NCI-H345 treated with DMSO at 0.1 percent for 48 hours (cell line): ENCODE data around the gene VMP1.
"Not testable (repeated sequence)": the region's sequence is repeated elsewhere in the genome, so short reads cannot be mapped to it uniquely, and the experiment has no call there.

ENCODE experiments used
- DNase-seq: peaks from one replicate; lab custom pipeline; 2025; ENCODE audit not compliant: unreplicated experiment; lab: John Stamatoyannopoulos, UW

The VMP1 gene

DNA sequence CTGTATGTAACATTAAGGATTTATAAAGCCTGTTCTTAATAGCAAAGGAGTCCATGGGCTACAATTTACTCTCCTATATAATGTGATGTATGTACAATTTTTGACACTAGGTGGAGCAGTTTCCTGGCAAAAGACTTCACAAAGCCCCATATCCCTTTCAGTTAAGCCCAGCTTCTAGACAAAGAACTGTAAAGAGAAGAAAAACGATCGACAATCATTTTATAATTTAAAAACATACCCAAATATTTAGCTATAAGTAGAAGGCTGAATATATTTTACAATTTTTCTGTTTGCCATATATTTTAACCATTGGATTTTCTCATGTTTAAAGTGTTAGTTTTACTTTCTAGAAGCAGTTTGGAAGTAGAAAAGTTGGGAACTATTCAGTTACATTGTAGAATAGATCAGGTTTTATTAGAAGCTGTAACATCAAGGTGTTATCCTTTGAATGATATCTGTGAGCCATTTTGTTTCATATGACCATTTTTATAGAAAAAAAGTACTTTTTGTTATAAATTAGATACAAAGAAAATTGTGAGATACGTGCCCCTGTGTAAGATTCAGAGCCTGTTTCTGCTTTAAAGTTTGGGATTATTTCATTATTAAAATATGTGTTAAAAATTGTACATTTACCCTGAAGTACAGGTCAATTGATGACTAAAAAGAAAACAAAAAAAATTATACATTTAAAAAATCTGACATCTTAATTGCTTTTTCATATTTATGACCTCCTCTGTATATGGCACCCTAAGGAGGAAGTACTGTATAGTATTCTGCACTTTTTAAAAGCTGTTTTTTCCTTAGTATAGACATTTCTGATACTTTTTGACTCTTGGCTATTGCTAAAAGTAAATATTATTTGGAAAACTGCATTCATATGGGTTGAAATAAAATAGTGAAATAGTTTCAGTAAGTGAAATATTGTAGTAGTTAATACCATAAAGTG, 46.3 kb downstream of the VMP1 start:
- peak; percentile 67 for DNase-seq

DNA sequence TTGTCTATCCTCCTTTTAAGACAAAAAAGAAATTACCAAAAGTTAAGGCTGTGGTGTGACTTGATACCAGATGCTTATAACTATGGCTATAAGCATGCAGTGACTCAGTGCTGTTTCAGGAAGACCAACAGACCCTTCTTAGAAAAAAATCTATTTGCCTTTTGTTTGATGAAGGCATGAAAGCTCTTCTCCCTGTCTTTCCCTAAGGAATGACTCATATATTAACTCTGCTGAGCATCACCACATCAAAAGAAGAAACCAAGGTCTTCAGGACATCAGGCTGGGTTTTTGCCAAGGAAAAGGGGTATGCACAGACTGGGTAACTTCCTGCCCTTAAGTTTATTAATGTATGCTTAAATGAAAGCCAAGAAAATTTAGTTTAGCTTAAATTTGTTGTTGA, 47.1 kb downstream of the VMP1 start:
- no peak for DNase-seq

DNA sequence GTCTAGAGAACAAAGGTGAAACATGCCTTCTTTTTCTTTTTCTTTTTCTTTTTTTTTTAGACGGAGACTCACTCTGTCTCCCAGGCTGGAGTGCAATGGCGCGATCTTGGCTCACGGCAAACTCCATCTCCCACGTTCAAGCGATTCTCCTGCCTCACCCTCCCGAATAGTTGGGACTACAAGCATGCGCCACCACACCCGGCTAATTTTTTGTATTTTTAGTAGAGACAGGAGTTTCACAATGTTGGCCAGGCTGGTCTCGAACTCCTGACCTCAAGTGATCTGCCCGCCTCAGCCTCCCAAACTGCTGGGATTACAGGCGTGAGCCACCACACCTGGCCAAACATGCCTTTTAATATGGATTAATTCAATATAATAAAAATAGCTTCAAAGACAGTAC, 47.6 kb downstream of the VMP1 start:
- not testable (repeated sequence) for DNase-seq

DNA sequence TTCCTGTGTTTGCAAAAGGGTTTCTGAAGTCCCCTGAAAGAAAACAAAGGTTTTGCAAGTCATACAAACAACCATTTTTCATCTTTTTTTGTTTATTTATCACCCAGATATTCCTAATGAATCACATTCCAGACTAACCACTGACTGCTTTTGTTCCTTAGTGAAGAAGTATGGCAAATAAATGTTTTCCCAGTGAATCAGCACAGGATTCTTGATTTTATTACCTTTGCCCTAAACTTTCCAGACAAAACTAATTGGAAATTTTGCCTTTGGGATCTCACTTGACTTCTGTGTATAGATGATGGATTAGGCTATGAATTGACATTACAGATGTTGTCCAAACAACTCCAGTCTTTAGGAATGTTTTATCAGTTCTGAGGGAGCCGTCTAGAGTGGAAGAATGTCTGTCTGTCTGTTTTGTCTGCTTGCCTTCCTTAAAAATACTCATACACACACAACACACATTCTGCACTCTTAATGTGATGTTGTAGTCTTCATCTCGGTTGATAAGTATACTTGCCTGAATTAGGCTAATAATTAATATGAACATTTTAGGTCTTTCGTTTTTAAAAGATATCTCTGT, 48.9 kb downstream of the VMP1 start:
- no peak for DNase-seq

DNA sequence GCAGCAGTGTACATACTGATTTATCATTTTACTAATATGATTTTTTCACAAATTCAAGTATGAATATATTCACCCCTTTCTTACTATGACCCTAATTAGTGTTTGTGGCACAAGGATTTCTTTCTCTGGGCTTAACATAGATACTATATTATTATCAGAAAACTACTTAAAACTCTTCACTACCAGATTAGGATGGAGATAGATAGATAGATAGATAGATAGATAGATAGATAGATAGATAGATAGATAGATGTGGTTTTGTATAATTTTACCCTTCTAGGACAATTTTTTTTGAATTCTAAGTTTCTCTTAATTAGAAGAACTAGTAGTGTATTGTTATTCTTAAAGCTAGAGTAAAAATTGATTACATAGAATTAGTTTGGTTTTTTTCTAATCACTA, 49.6 kb downstream of the VMP1 start:
- no peak for DNase-seq

DNA sequence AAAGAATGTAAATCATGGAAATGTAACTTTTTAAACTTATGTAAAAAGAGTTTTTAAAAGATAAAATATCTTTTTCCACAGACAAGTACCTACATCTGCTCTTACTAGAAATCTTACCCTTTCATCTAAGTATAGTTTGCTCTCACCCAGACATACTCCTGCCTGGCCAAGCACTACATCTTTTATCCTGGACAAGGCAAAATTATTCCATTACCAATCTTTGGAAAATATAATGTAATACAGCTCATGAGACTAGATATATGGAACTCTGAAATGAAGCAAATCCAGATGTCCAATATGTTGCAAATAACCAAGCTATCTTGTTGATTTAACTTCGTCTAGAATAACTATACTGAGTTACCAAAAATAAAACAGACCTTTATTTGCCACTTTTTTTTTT, 50.0 kb downstream of the VMP1 start:
- no peak for DNase-seq

DNA sequence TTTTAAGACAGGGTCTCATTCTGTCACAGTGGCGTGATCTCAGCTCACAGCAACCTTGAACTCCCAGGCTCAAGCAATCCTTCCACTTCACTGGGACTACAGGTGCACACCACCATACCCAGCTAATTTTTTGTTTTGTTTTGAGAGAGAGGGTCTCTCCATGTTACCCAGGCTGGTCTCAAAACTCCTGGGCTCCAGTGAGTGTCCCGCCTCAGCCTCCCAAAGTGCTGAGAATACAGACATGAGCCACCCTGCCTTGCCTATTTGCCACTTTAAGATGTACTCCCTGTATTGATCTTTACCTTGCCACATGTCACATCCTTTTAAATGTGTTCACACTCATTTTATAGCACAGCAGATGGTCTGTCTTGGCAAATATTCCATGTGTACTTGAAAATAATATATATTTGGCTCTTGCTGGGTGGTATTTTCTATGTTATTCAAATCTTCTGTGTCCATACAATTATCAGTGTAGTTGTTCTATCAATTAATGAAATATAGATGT, 50.5 kb downstream of the VMP1 start:
- DNase-seq: no peak

DNA sequence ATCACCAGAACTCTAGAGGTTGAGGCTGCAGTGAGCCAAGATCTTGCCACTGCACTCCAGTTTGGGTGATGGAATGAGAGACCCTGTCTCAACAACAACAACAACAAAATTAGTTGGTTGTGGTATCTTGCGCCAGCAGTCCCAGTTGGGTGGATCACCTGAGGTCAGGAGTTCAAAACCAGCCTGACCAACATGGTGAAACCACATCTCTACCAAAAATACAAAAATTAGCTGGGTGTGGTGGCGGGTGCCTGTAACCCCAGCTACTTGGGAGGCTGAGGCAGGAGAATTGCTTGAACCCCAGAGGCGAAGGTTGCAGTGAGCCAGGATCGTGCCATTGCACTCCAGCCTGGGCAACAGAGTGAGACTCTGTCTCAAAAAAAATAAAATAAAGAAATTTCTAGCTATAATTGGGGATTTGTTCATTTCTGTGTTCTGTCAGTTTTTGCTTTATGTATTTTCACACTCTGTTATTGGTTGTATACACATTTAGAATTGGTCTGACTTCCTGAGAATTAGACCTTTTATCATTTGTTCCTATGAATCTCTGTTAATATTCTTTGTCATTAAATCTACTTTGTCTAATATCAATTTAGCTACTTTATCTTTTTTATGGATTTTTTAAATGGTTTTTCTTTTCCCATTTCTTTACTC, 51.7 kb downstream of the VMP1 start:
- not testable (repeated sequence) for DNase-seq

DNA sequence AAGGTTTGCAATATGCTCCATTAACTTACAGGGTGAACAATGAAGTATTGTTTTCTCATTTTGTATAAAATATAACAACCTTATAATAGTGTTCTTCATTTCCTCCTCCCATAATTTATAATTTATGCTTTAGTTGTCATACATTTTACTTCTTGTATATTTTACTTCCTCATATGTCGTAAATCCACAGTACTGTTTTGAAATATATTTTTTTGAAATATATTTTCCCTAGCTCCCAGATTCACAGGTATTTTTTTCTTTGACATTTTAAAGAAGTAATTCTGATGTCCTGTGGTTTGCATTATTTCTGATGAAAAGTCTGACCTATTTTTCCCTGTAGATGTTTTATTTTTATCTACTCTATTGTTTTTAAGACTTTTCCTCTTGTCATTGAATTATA, 52.7 kb downstream of the VMP1 start:
- no peak for DNase-seq

DNA sequence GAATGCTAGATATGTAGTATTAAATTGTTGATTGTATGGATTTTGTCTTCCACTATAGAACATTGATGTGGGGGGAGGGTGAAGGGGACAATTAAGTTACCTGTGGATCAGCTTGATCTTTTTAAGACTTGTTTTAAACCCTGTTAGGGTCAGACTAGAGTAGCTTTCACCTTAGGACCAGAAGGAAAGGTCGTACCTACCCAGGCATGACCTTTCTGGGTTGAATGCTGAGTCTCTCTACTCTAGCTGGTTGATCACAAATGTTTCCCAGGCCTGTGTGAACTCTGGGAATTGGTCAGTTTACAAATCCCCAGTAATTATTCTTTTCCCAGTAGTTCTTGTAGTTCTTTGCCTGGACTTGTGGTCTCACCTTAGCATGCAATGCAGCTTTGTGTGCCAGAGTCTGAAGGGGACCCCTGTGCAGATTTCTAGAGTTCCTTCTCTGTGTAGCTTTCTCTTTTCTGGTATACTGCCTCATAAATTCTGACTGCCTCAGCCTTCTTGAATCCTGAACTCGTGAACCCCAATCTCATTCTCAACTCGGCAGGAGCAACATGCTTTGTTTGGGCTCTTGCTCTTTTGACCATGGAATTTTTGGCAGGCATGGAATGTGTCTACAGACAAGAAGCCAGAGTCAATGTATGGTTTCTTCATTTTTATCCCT, 54.1 kb downstream of the VMP1 start:
- DNase-seq: no peak

DNA sequence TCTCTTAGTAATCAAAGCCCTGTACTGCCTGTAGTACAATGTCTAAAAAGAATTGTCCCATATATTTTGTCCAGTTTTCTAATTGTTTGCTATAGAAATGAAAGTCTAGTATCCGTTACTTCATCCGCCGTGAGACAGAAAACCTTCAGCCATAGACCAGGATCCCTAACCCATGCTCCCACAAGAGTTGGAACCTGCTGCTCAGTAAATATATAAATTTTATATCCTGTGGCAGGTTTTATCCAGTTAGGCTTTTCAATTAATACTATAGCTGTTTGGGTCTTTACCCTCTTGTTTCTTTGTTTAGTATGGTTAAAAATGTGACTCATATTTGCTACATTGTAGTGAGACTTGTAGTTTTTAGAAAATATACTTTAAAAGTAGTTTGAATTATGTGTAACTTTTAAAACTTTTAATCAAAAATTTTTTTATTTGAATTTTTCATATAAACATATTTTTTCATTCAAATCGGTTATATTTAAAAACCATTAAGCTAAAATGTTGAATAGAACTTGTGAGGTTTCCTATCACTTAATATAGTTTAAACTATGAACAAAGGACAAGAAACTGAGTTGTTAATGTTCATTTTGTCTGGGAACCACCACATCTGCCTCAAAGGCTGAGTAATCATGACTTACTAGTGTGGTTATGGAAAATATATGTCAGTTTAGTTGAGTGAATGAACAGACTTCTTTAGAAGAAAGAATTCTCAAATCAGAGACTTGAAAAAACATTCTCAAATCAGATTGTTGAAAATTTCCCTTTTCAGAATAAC, 54.8 kb downstream of the VMP1 start:
- DNase-seq: no peak

DNA sequence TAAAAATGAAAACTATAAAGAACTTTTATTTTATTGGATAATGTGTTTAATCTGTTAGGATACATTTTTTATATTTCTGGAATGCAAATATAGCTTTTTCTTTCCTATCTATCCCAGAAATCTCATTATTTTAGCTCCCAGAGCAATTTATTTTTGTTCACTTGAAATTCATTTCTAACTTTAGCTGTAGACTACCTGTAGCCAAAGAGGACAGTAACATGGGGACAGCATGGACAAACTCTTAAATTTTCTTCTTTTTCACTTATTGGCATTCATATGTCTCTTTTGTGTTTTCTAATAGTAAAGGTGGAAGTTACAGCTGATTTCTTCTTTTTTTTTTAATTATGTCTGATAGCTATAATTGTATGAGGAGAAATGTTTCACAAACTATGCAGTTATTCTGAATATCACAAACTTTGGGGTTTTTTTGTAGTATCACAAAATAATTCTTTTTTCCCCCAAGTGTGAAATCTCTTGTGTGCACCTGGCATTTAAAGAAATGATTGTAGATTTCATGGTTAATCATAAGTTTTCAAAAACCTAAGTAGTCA, 55.4 kb downstream of the VMP1 start:
- DNase-seq: no peak

DNA sequence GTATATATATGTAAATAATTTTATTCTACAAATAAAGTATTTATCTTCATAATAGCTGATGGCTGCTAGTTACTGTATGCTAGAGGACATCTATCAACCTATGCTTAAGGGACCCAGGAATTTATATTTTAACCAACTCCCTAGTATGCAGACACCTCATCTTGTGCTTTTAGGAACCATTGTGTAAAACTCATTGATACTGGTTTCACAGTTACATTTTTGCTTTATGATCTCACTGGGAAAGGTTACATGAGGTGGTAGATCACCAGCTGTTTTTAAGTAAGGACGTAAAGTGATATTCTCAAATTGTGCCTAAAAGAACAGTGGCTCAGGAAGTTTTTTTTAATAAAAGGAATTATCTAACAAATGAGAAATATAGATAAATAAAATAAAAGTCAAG, 56.4 kb downstream of the VMP1 start:
- no peak for DNase-seq

DNA sequence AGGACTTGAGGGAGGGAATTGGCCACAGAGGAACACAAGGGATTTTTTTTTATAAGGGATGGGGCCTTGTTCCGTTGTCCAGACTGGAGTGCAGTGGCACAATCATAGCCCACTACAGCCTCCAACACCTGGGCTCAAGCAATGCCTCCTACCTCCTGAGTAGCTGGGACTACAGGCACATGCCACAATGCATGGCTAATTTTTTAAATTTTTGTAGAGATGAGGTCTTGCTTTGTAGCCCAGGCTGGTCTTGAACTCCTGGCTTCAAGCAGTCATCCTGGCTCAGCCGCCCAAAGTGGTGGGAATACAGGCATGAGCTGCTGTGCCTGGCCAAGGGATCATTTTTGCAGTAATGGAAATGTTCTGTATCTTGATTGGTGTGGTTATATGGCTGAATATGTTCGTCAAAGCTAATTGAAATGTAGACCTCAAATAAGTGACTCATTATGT, 56.9 kb downstream of the VMP1 start:
- DNase-seq: no peak

DNA sequence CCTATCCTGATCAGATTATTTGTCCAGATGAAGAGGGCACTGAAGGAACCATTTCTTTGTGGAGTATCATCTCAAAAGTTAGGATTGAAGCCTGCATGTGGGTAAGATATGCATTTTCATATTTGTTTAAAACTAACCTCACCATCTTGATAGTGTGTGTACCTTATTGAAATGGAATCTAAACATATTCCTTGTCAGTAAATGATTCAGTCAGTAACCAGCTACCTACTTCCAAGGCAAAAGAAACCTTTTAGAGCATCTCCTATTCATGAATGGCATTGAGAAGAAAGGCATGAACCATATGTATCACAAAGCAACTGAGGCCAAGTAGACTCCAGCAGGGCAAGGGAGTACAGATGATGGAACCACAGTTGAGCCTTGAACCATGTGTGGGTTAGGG, 57.6 kb downstream of the VMP1 start:
- no peak for DNase-seq

DNA sequence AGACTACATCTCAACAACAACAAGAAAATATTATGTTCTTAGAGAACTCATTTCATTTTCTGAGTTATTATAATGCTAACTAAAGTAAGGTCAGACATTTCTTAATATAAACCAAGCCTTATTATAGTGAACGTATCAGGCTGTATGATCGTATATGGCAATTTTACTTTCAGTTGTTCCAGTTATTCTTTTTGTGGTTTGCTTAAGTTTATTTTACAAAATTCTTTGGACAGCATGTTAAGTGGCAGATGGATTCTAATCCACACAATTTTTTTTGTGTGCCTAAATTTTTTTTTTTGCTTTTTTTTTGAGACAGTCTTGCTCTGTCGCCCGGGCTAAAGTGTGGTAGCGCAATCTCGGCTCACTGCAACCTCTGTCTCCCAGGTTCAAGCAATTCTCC, 59.0 kb downstream of the VMP1 start:
- DNase-seq: no peak

DNA sequence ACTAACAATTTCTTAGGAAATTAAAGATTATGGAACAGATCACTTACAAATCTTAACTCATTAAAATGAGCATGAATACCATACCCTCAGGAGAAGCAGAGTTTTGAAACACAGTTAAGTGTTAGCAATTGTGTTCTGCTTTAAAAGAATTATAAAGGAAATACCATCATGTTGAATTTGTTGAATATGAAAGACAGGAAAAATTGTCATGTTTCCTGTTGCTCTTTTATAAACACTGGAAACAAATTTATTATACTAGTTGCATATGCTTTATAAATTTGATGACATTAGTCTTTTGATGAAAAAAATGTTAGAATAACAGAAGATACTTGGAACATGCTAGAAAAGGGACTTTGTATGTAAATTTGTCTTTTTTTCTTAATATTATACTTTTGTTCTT, 59.7 kb downstream of the VMP1 start:
- DNase-seq: no peak

DNA sequence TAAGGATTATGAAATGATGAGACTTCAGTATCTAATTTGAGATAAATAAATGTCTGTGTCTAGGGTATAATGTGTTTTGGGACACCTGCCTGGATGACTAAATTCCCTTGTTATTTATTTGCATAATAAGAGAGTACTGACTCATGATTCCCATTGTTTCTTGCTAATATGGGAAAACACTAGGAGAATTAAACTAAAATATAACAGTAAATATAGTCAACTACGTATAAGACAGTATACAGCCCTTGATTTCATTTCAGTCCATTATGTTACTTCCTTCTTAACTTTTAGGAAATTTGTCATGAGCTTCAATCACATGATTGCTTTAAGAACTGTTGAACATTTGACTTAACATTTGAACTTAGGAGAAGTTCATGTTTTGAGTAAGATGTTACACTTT, 62.4 kb downstream of the VMP1 start:
- no peak for DNase-seq

DNA sequence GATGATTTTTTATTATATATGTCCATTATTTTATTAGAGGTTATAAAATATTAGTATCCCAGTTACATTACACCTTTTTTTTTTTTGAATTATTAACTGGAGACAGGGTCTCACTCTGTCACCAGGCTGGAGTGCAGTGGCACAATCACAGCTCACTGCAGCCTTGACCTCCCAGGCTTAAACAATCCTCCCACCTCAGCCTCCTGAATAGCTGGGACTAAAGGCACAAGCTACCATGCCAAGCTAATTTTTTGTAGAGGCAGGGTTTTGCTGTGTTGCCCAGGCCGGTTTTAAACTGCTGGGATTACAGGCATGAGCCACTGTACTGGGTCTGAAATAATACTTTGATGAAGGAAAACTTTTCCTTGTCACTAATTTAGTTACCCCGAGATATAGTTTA, 63.6 kb downstream of the VMP1 start:
- DNase-seq: no peak

DNA sequence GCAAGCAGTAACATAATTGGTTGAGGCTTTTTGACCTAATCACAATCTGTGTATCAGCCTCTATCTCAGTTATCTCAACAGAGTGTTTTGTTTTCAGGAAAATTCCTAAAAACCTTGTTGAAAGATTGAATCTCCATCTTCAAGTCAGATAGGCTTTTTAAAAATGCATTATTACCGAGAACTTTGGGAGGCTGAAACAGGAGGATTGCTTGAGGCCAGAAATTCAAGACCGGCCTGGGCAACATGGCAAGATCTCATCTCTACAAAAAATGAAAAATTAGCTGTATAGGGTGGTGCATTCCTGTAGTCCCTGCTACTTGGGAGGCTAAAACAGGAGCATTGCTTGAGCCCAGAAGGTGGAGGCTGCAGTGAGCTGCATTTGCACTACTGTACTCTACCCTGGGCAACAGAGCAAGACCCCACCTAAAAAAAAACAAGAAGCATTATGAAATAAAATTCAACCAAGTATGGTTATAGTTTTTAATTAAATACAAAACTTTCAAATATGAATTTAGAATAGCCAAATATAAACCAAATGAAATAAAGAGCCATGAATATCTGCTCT, 68.4 kb downstream of the VMP1 start:
- DNase-seq: no peak
